Loucy (cell line): Measurements from ENCODE around the gene CRTC1.

Source experiments
- EZH2phosphoT487 ChIP-seq: fragments of 200-600 bp; IDR thresholded peaks from 2 replicates; pipeline ENCODE4 v1.6.1; 2018; ENCODE audit warnings: antibody characterized with exemption, mild to moderate bottlenecking, moderate library complexity, borderline replicate concordance
- TF ChIP-seq, protein P1 (sequence below): fragments of 200-600 bp; sonication (generic); conservative IDR thresholded peaks from 2 replicates; pipeline ENCODE4 v1.5.1; 2014; ENCODE audit warnings: mild to moderate bottlenecking, antibody characterized with exemption, low read length

DNA sequence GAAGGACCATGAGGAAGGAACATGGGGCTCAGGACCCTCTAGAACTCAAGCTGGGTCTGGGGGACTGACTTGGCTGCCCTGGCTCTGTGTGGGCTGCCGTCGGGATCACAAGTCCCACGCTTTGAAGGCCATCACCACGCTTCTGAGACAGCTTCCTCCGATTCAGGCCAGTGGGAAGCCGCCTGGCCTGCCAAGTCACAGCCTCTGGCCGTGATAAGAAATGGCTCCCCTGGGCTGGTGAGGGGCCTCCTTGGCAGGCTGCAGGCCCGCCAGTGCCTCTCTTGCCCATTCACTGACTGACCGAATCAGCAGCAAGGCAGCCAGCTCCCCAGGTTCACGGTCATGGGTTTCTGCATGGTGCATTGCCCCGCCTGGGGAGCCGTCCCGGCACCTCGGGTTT, 58.8 kb downstream of the CRTC1 start:
- TF ChIP-seq, protein P1, sequence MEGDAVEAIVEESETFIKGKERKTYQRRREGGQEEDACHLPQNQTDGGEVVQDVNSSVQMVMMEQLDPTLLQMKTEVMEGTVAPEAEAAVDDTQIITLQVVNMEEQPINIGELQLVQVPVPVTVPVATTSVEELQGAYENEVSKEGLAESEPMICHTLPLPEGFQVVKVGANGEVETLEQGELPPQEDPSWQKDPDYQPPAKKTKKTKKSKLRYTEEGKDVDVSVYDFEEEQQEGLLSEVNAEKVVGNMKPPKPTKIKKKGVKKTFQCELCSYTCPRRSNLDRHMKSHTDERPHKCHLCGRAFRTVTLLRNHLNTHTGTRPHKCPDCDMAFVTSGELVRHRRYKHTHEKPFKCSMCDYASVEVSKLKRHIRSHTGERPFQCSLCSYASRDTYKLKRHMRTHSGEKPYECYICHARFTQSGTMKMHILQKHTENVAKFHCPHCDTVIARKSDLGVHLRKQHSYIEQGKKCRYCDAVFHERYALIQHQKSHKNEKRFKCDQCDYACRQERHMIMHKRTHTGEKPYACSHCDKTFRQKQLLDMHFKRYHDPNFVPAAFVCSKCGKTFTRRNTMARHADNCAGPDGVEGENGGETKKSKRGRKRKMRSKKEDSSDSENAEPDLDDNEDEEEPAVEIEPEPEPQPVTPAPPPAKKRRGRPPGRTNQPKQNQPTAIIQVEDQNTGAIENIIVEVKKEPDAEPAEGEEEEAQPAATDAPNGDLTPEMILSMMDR: no peak
- no peak for TF ChIP-seq EZH2phosphoT487
